Measurements from ENCODE around the gene MZT2A.
"Not testable (repeated sequence)": the region's sequence is repeated elsewhere in the genome, so short reads cannot be mapped to it uniquely, and the experiment has no call there.

Gene MZT2A

GRCh38 chr2:131492015-131492417 is at the start of gene MZT2A:
Gene MZT2A (minus strand): TSS chr2:131492397. CDS start chr2:131492376, 21 bp downstream.
- not testable (repeated sequence) for TF ChIP-seq GATA2, GATA3 (IDR thresholded peaks at IDR 0.05; ENCODE audit: low read depth, low read length)

- TF ChIP-seq GATA2 (IDR thresholded peaks at IDR 0.05; ENCODE audit: low read depth, low read length) (no peak), GATA3 (IDR thresholded peaks at IDR 0.05; ENCODE audit: low read depth, low read length) (no peak)
These were observed 43.3 kb upstream of the MZT2A start for GRCh38 chr2:131535526-131535925.

GRCh38 chr2:131532723-131533608 is 40.8 kb upstream of the MZT2A start:
- peak; percentile 46 for TF ChIP-seq GATA2 (IDR thresholded peaks at IDR 0.05; ENCODE audit: low read depth, low read length)

- not testable (repeated sequence) for TF ChIP-seq GATA3, GATA2 (IDR thresholded peaks at IDR 0.05; ENCODE audit: low read depth, low read length)
These were observed 35.2 kb upstream of the MZT2A start, which contains the start of gene CCDC74A for GRCh38 chr2:131527131-131528001. Gene CCDC74A (plus strand): TSS chr2:131527888. CDS start chr2:131527971, 83 bp downstream.

- TF ChIP-seq GATA2 (IDR thresholded peaks at IDR 0.05; ENCODE audit: low read depth, low read length): no peak
- no peak for TF ChIP-seq GATA3 (IDR thresholded peaks at IDR 0.05; ENCODE audit: low read depth, low read length)
These were observed 30.0 kb upstream of the MZT2A start for GRCh38 chr2:131521961-131522781.

- no peak for TF ChIP-seq GATA3 (IDR thresholded peaks at IDR 0.05; ENCODE audit: low read depth, low read length)
- TF ChIP-seq GATA2 (IDR thresholded peaks at IDR 0.05; ENCODE audit: low read depth, low read length): no peak
These were observed 28.3 kb upstream of the MZT2A start for GRCh38 chr2:131520526-131520925.

- TF ChIP-seq GATA3 (IDR thresholded peaks at IDR 0.05; ENCODE audit: low read depth, low read length): no peak
- TF ChIP-seq GATA2 (IDR thresholded peaks at IDR 0.05; ENCODE audit: low read depth, low read length): no peak
These were observed 27.3 kb upstream of the MZT2A start for GRCh38 chr2:131519466-131519865.

- TF ChIP-seq GATA3 (IDR thresholded peaks at IDR 0.05; ENCODE audit: low read depth, low read length) (no peak), GATA2 (IDR thresholded peaks at IDR 0.05; ENCODE audit: low read depth, low read length) (no peak)
These were observed 25.1 kb upstream of the MZT2A start for GRCh38 chr2:131517106-131517831.

- TF ChIP-seq GATA3 (IDR thresholded peaks at IDR 0.05; ENCODE audit: low read depth, low read length) (no peak), GATA2 (IDR thresholded peaks at IDR 0.05; ENCODE audit: low read depth, low read length) (no peak)
These were observed 23.8 kb upstream of the MZT2A start for GRCh38 chr2:131516011-131516410.

- TF ChIP-seq GATA2 (IDR thresholded peaks at IDR 0.05; ENCODE audit: low read depth, low read length): no peak
- TF ChIP-seq GATA3 (IDR thresholded peaks at IDR 0.05; ENCODE audit: low read depth, low read length): no peak
These were observed 17.4 kb upstream of the MZT2A start for GRCh38 chr2:131509615-131510014.

GRCh38 chr2:131493199-131493968 is 1.2 kb upstream of the MZT2A start:
- no peak for TF ChIP-seq GATA3 (IDR thresholded peaks at IDR 0.05; ENCODE audit: low read depth, low read length)
- TF ChIP-seq GATA2 (IDR thresholded peaks at IDR 0.05; ENCODE audit: low read depth, low read length): no peak
